SK-N-SH treated with all-trans-retinoic acid at 6 μM for 48 hours (cell line): ENCODE results near the gene ANK3.

Source experiments
- ATAC-seq: fragments of 200-7000 bp; cut with Tn5 transposase; 3 replicates; pipeline ENCODE4 v1.9.1; 2020; ENCODE audit warnings: mild to moderate bottlenecking, moderate library complexity
- ARNTL ChIP-seq: fragments of 450-650 bp; formaldehyde crosslinking; IDR thresholded peaks from 2 replicates; pipeline ENCODE4 v1.5.0; 2020; ENCODE audit warnings: low read depth, mild to moderate bottlenecking, moderate library complexity, borderline replicate concordance
- BACH2 ChIP-seq: fragments of 250-450 bp; sonication (Bioruptor Pico); IDR thresholded peaks from 2 replicates; pipeline ENCODE4 v1.9.0; 2021; ENCODE audit warnings: mild to moderate bottlenecking, borderline replicate concordance
- CSDC2 ChIP-seq: fragments of 250-450 bp; sonication (Bioruptor Pico); IDR thresholded peaks from 2 replicates; pipeline ENCODE4 v1.5.0; 2020; ENCODE audit warnings: mild to moderate bottlenecking, moderate library complexity
- CSRNP3 ChIP-seq: fragments of 250-450 bp; sonication (Bioruptor Pico); IDR thresholded peaks from 2 replicates; pipeline ENCODE4 v1.5.1; 2021; ENCODE audit warnings: mild to moderate bottlenecking, moderate library complexity
- ESRRG ChIP-seq: fragments of 250-450 bp; sonication (Bioruptor Pico); IDR thresholded peaks from 2 replicates; pipeline ENCODE4 v1.6.1; 2021; ENCODE audit warnings: mild to moderate bottlenecking
- GLIS3 ChIP-seq: fragments of 250-450 bp; sonication (Bioruptor Pico); IDR thresholded peaks from 2 replicates; pipeline ENCODE4 v1.5.0; 2020; ENCODE audit warnings: mild to moderate bottlenecking, moderate library complexity
- ISL1 ChIP-seq: fragments of 250-450 bp; sonication (Bioruptor Pico); IDR thresholded peaks from 2 replicates; pipeline ENCODE4 v2.1.2; 2022; ENCODE audit warnings: mild to moderate bottlenecking, moderate library complexity
- OSR1 ChIP-seq: fragments of 250-450 bp; sonication (Bioruptor Pico); IDR thresholded peaks from 2 replicates; pipeline ENCODE4 v1.8.0; 2022; ENCODE audit warnings: moderate library complexity, mild to moderate bottlenecking, inconsistent platforms
- PATZ1 ChIP-seq: fragments of 250-450 bp; sonication (Bioruptor Pico); IDR thresholded peaks from 2 replicates; pipeline ENCODE4 v1.8.0; 2020; ENCODE audit warnings: mild to moderate bottlenecking, moderate library complexity, borderline replicate concordance
- PPARA ChIP-seq: fragments of 250-450 bp; sonication (Bioruptor Pico); IDR thresholded peaks from 2 replicates; pipeline ENCODE4 v1.5.0; 2020; ENCODE audit warnings: mild to moderate bottlenecking, borderline replicate concordance
- RARB ChIP-seq: fragments of 250-450 bp; sonication (Bioruptor Pico); IDR thresholded peaks from 2 replicates; pipeline ENCODE4 v1.8.0; 2021; ENCODE audit warnings: mild to moderate bottlenecking, moderate library complexity
- SNAI2 ChIP-seq: fragments of 250-450 bp; sonication (Bioruptor Pico); IDR thresholded peaks from 2 replicates; pipeline ENCODE4 v1.5.0; 2020; ENCODE audit warnings: mild to moderate bottlenecking, moderate library complexity
- TCF4 ChIP-seq: fragments of 250-450 bp; sonication (Bioruptor Pico); IDR thresholded peaks from 2 replicates; pipeline ENCODE4 v1.8.0; 2021; ENCODE audit warnings: mild to moderate bottlenecking, moderate library complexity, borderline replicate concordance
- TOX ChIP-seq: fragments of 250-450 bp; sonication (Bioruptor Pico); IDR thresholded peaks from 2 replicates; pipeline ENCODE4 v1.8.0; 2021; ENCODE audit warnings: mild to moderate bottlenecking, moderate library complexity, borderline replicate concordance
- TSHZ2 ChIP-seq: fragments of 250-450 bp; sonication (Bioruptor Pico); IDR thresholded peaks from 2 replicates; pipeline ENCODE4 v1.5.0; 2020; ENCODE audit warnings: mild to moderate bottlenecking, moderate library complexity
- ZC3H10 ChIP-seq: fragments of 250-450 bp; sonication (Bioruptor Pico); IDR thresholded peaks from 2 replicates; pipeline ENCODE4 v1.5.1; 2021; ENCODE audit warnings: mild to moderate bottlenecking, moderate library complexity
- ZFP3 ChIP-seq: fragments of 250-450 bp; sonication (Bioruptor Pico); IDR thresholded peaks from 2 replicates; pipeline ENCODE4 v1.5.0; 2020; ENCODE audit warnings: mild to moderate bottlenecking, moderate library complexity
- ZFP30 ChIP-seq: fragments of 450-650 bp; formaldehyde crosslinking; IDR thresholded peaks from 2 replicates; pipeline ENCODE4 v1.5.0; 2022; ENCODE audit warnings: mild to moderate bottlenecking, moderate library complexity
- ZNF565 ChIP-seq: fragments of 450-650 bp; formaldehyde crosslinking; conservative IDR thresholded peaks from 2 replicates; pipeline ENCODE4 v1.5.0; 2020; ENCODE audit warnings: low read depth, mild to moderate bottlenecking, moderate library complexity
- ZNF70 ChIP-seq: fragments of 450-650 bp; formaldehyde crosslinking; IDR thresholded peaks from 2 replicates; pipeline ENCODE4 v1.5.0; 2020; ENCODE audit warnings: mild to moderate bottlenecking, moderate library complexity
- TF ChIP-seq, protein P1 (sequence below): fragments of 250-450 bp; sonication (Bioruptor Pico); IDR thresholded peaks from 2 replicates; pipeline ENCODE4 v1.5.1; 2020; ENCODE audit warnings: low read depth, mild to moderate bottlenecking, moderate library complexity

ANK3 gene

GRCh38 chr10:60031183-60031582, 358.5 kb downstream of the ANK3 start:
- ATAC-seq: peak; percentile 50
- TF ChIP-seq ZFP30 (CRISPR knock-in tag) (no peak), ISL1 (CRISPR knock-in tag) (peak; percentile 48; the same call in 1 of the 2 replicates), ZFP3 (no peak), ESRRG (no peak)
- TF ChIP-seq, all 23 proteins: peak for 1

- no peak for TF ChIP-seq SNAI2 (CRISPR knock-in tag)
- no peak for TF ChIP-seq ESRRG
- no peak for TF ChIP-seq ZC3H10 (CRISPR knock-in tag)
- TF ChIP-seq ZFP30 (CRISPR knock-in tag): no peak
- no peak for TF ChIP-seq ARNTL (CRISPR knock-in tag)
- no peak for ATAC-seq
Observed at GRCh38 chr10:60029475-60029874, 360.2 kb downstream of the ANK3 start.

GRCh38 chr10:60028081-60028480, 361.6 kb downstream of the ANK3 start:
- TF ChIP-seq PATZ1 (CRISPR knock-in tag): no peak
- no peak for TF ChIP-seq OSR1 (CRISPR knock-in tag)
- TF ChIP-seq CSRNP3 (CRISPR knock-in tag): no peak
- TF ChIP-seq, protein P1, sequence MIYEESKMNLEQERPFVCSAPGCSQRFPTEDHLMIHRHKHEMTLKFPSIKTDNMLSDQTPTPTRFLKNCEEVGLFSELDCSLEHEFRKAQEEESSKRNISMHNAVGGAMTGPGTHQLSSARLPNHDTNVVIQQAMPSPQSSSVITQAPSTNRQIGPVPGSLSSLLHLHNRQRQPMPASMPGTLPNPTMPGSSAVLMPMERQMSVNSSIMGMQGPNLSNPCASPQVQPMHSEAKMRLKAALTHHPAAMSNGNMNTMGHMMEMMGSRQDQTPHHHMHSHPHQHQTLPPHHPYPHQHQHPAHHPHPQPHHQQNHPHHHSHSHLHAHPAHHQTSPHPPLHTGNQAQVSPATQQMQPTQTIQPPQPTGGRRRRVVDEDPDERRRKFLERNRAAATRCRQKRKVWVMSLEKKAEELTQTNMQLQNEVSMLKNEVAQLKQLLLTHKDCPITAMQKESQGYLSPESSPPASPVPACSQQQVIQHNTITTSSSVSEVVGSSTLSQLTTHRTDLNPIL: no peak
- TF ChIP-seq ISL1 (CRISPR knock-in tag): no peak
- no peak for TF ChIP-seq ZFP30 (CRISPR knock-in tag)
- no peak for TF ChIP-seq ZNF565
- no peak for TF ChIP-seq ZFP3
- no peak for TF ChIP-seq ZC3H10 (CRISPR knock-in tag)
- no peak for TF ChIP-seq TOX (CRISPR knock-in tag)
- TF ChIP-seq PPARA (CRISPR knock-in tag): no peak
- TF ChIP-seq ARNTL (CRISPR knock-in tag): no peak
- TF ChIP-seq ZNF70 (CRISPR knock-in tag): no peak
- TF ChIP-seq ESRRG: no peak

GRCh38 chr10:60025279-60025678, 364.4 kb downstream of the ANK3 start:
- TF ChIP-seq OSR1 (CRISPR knock-in tag) (no peak), TOX (CRISPR knock-in tag) (no peak), SNAI2 (CRISPR knock-in tag) (no peak), ZFP3 (no peak), CSRNP3 (CRISPR knock-in tag) (no peak), ISL1 (CRISPR knock-in tag) (no peak), RARB (CRISPR knock-in tag) (no peak), GLIS3 (CRISPR knock-in tag) (no peak), ARNTL (CRISPR knock-in tag) (no peak), ZFP30 (CRISPR knock-in tag) (no peak), TCF4 (CRISPR knock-in tag) (no peak), BACH2 (CRISPR knock-in tag) (no peak), CSDC2 (CRISPR knock-in tag) (no peak), ZC3H10 (CRISPR knock-in tag) (no peak), PPARA (CRISPR knock-in tag) (no peak), TSHZ2 (CRISPR knock-in tag) (no peak), ZNF70 (CRISPR knock-in tag) (no peak), ESRRG (no peak)
- ATAC-seq: no peak

More at GRCh38 chr10:60028081-60028480, 361.6 kb downstream of the ANK3 start:
- no peak for ATAC-seq
